GM21447 (cell line): ENCODE data around the gene PSMA1.
"Not testable (repeated sequence)": the region's sequence is repeated elsewhere in the genome, so short reads cannot be mapped to it uniquely, and the experiment has no call there.

ENCODE experiments used
- ATAC-seq: cut with Tn5 transposase; IDR thresholded peaks from one replicate; pipeline ENCODE4 v1.9.1; 2021; ENCODE audit not compliant: unreplicated experiment

Gene PSMA1

GRCh38 chr11:14519917-14520746, at the start of gene PSMA1:
TSS of gene PSMA1 (minus strand) at chr11:14520386. CDS start at chr11:14520299, 87 bp downstream.
- peak; percentile 91 for ATAC-seq

DNA sequence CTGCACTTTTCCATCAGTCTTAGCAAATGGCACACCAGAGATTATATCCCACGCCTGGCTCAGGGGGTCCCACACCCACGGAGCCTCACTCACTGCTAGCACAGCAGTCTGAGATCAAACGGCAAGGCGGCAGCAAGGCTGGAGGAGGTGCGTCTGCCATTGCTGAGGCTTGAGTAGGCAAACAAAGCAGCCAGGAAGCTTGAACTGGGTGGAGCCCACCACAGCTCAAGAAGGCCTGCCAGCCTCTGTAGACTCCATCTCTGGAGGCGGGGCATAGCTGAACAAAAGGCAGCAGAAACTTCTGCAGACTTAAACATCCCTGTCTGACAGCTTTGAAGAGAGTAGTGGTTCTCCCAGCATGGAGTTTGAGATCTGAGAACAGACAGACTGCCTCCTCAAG, 49.3 kb upstream of the PSMA1 start:
- not testable (repeated sequence) for ATAC-seq

- ATAC-seq = no peak
Measured at GRCh38 chr11:14567064-14567651, 47.0 kb upstream of the PSMA1 start.

- no peak for ATAC-seq
Measured at GRCh38 chr11:14566331-14567063, 46.3 kb upstream of the PSMA1 start.

- no peak for ATAC-seq
Measured at GRCh38 chr11:14565845-14566244, 45.7 kb upstream of the PSMA1 start.

GRCh38 chr11:14555818-14556217, 35.6 kb upstream of the PSMA1 start:
- ATAC-seq = no peak

GRCh38 chr11:14554959-14555358, 34.8 kb upstream of the PSMA1 start:
- ATAC-seq = peak; percentile 84

DNA sequence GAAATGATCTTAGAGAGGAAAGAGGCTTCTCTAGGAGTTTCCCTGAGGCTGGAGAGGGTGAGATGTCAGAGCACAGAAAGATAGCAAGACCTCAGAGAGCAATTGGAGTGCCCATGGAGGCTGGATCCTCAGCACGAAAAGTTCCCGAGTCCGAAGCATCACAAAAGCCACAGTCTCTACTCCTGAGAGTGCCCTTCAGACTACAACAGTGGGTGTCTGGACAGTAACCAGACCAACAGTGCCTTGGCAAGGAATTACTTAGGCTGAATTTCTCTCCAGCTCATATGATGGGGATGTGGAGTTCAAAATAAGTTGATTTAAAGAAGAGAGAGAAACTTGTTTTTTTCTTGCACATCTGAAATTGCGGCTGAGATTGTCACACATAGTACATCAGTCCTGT, 31.9 kb upstream of the PSMA1 start:
- ATAC-seq = no peak

GRCh38 chr11:14551380-14551779, 31.2 kb upstream of the PSMA1 start:
- no peak for ATAC-seq

GRCh38 chr11:14549891-14550290, 29.7 kb upstream of the PSMA1 start:
- no peak for ATAC-seq

GRCh38 chr11:14547440-14547839, 27.3 kb upstream of the PSMA1 start:
- ATAC-seq = no peak

DNA sequence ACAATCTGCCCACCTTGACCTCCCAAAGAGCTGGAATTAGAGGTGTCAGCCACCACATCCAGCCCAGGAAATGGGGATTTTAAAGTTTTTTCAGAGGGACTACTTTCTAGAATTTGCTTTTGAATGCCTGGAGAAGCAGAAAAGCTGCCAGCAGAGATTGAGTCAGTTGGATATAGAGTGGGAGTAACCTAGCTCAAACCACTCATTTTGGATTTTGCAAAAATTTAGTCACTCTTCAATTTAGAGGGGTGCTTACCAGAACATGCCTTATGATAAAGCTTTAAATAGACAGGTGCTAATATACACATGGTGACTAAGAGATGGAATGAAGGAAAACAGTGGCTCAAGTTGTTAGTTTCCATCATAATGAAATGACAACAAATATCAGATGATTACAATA, 26.5 kb upstream of the PSMA1 start:
- no peak for ATAC-seq

DNA sequence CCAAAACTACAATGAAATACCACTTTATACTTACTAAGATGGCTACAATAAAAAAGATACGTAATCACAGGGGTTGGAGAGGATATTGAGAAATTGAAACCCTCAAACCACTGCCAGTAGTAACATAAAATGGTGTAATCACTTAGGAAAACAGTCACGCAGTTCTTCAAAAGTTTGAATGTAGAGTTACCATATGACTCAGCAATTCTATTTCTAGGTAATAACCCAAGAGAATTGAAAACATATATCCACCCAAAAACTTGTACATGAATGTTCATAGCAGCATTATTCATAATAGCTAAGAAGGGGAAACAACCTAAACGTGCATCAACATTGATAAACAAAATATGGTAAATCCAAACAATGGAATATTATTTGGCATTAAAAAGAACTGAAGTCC, 24.4 kb upstream of the PSMA1 start:
- peak; percentile 69 for ATAC-seq

DNA sequence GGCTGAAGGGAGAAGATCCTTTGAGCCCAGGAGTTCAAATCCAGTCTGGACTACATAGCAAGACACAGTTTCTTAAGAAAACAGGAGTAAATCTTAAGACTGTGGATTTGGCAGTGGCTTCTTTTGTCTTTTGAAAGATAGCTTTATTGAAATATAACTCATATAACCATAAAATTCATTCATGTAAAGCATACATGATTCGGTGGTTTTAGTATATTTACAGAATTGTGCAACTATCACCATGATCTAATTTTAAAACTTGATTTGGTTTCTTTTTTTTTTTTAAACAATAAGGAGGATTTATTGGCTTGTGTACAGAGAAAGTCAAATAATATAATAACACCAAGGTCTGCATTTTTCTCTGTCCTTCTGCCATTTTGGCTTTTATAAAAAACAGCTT, 23.1 kb upstream of the PSMA1 start:
- no peak for ATAC-seq

DNA sequence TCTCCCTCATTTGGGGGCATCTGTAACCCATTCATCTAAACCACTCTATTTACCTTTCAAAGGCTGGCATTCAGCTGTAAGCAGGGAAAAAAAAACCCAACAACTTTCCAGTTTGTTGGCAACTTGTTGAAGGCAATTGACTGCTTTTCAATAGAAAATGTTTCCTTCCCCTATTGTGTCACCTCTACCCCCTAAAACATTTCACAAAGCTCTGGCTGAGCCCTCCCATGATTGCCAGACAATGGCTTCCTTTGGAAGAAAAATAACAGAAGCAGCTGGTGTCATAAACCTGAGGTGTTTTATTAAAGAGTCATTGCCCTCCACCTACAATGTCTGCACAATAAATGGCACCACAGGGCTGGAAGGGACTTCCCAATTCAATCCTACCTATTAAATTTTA, 22.1 kb upstream of the PSMA1 start:
- no peak for ATAC-seq

DNA sequence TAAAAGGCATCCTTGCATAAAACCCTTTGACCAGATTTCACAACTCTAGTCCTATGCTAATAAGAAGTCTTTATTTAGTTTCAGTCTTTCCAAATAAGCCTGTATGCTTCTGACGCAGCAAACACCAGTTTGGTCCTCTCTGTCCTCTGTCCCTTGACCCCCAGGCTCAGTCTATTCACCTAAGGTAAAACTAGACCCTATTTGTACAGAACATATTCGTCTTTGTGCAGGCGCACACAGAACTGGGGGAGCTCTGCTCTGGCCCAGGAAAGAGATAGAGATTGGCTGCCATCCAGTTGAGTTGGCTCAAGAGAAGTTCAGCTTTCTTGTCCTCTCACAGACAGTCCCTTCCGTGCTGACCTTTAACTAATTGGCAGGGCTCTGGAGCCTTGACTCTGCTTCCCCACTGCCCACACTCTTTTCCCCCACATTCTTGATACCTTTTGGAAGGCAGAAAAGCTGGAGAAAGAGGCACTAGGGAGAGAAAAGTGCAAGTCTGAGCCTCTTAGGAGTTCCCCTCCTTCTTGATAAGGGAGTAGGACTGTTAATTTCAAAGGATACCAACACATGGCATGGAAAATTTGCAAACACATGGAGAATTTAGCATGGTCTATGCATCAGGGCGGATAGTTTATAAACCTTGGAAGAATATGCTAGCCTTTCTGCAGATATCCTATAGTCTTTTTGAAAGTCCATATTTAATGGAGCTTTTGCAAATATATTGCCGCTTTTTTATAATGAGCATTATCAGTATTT, 21.2 kb upstream of the PSMA1 start:
- ATAC-seq = no peak

GRCh38 chr11:14539982-14540421, 19.8 kb upstream of the PSMA1 start:
- no peak for ATAC-seq

DNA sequence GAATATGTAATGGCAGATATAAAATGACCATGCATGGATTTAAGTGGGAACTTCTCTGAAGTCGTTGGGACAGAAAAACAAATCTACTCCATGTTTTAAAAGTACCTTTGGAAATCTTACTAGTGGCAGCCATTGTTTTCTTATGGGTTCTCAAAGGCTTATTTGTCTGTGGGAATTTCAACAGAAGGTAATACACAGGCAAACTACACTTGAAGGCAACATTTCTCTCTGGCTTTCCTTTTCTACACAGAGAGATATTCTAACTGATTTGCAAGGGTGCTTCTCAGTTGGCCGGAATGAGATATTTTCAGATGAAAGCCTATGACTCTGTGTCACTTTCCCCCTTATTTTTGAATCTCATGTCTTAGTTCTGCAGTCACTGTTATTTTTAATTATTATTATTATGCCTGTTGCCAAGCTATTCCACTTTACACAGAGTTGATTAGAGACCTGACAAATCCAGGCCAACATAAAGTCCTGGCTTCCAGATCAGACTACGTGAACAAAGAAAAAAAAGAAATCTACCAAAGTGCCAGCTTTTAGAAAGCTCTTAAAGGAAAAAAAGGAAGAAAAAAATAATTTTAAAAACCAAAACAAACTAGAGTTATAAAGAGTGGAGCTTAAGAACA, 18.9 kb upstream of the PSMA1 start:
- ATAC-seq = no peak

DNA sequence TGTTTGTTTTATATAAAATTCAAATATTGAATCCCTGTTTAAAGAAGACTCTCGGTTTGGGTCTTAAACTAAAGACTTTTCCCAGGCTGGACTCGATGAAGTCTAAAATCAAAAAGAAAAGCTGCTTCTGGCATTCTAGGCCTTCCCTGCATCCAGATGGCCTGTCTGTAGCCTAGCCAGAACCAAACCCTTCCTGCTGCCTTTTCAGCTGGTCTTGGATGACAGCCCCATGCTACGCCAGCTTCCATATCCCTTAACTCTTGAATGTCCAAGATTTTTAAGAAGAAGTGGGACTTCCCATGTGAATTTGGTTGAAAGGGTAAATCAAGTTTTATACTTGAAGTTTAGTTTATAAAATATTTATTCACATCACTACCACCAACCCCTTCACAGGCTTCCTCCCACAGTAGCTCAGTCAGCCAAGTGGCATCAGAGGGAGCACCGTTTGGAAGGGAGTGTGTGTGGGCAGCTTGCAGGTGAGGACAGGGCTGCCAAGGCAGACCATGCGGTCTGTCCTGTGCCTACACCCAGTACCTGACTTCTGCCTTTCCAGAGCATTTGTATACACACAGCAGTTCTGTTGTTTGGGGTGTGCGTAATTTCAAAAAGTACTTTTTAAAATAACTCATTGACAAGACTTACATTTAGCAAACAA, 18.2 kb upstream of the PSMA1 start:
- no peak for ATAC-seq

- ATAC-seq = peak; percentile 70
Measured at GRCh38 chr11:14537134-14537599, 17.0 kb upstream of the PSMA1 start.
